IPS-18c (cell line): ENCODE measurements around the gene B3GNT2.

Source experiments
- H3K4me3 ChIP-seq: 2 replicates; pipeline ENCODE4 v1.7.0; 2013; ENCODE audit warnings: low read depth, mild to moderate bottlenecking, low read length, moderate library complexity; ENCODE audit not compliant: insufficient read depth
- H3K9me3 ChIP-seq: one replicate; pipeline ENCODE4 v1.6.1; 2013; ENCODE audit warnings: mild to moderate bottlenecking, low read length, moderate library complexity; ENCODE audit not compliant: control insufficient read depth, insufficient read depth

The B3GNT2 gene

GRCh38 chr2:62216616-62217015, 20.7 kb downstream of the B3GNT2 start:
- H3K4me3 ChIP-seq = no peak overlapping the region

GRCh38 chr2:62217421-62217820, 21.5 kb downstream of the B3GNT2 start:
- Histone ChIP-seq H3K4me3 (no peak overlapping the region), H3K9me3 (no peaks in the 10 kb centered on the region)

More at GRCh38 chr2:62216616-62217015, 20.7 kb downstream of the B3GNT2 start:
- H3K9me3 ChIP-seq = no peaks in the 10 kb centered on the region

GRCh38 chr2:62217970-62218369, 22.1 kb downstream of the B3GNT2 start:
- Histone ChIP-seq H3K4me3 (no peak overlapping the region), H3K9me3 (no peaks in the 10 kb centered on the region)

DNA sequence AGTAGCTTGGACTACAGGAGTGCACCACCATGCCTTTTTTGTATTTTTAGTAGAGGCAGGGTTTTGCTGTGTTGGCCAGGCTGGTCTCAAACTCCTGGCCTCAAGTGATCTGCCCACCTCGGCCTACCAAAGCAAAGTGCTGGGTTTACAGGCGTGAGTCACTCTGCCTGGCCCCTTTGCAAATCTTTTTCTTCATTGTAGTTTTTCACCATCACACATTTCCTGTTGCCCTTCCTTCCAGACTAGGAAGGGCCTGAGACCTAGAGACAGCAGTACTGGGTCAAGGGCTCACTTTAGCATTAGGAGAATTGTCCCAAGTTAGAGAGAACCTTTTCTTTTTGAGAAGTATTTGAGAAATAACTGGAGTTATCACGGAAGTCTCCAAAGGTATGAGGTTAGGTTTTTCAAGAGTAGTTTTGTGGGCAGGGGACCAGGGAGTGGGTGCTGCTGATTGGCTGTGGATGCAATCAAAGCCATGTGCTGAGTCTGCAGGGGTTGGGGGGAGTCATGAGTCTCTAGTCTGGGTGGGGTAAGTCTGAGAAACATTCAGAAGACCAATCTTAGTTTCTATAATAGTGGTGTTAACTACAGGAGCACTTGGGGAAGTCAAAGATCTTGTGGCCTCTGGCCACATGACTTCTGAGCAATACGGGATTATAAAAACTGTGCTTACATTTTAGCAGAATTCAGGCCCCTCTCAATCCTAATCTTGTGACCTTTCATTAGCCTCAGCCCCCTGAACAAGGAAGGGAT, 23.7 kb downstream of the B3GNT2 start:
- Histone ChIP-seq H3K9me3 (no peaks in the 10 kb centered on the region), H3K4me3 (no peak overlapping the region; the same call in 1 of the 2 replicates)

DNA sequence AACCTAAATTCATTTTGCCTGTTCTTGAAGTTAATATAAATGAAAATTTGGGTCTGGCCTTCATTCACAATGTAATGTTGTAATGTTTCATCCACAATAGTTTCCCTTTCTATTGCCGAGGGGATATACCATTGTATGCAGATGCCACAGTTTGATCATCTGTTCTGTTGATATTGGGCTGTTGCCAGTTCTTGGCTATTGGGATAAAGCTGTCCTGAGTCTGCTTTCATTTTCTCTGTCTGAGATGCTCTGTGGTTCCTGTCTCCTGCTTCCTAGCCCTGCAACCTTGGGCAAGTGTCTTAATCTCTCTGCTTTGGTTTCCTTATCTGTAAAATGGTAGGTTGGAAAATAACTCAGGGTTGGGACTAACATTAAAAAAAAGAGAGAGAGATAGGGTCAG, 25.2 kb downstream of the B3GNT2 start:
- no peak overlapping the region for H3K4me3 ChIP-seq
- H3K9me3 ChIP-seq = no peaks in the 10 kb centered on the region

GRCh38 chr2:62222171-62222570, 26.3 kb downstream of the B3GNT2 start:
- H3K9me3 ChIP-seq = no peaks in the 10 kb centered on the region
- no peak overlapping the region for H3K4me3 ChIP-seq

DNA sequence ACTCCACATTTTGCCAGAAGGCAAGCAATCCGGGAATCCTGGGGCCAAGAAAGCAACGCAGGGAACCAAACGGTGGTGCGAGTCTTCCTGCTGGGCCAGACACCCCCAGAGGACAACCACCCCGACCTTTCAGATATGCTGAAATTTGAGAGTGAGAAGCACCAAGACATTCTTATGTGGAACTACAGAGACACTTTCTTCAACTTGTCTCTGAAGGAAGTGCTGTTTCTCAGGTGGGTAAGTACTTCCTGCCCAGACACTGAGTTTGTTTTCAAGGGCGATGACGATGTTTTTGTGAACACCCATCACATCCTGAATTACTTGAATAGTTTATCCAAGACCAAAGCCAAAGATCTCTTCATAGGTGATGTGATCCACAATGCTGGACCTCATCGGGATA, 26.8 kb downstream of the B3GNT2 start:
- H3K9me3 ChIP-seq = no peaks in the 10 kb centered on the region
- no peak overlapping the region for H3K4me3 ChIP-seq

DNA sequence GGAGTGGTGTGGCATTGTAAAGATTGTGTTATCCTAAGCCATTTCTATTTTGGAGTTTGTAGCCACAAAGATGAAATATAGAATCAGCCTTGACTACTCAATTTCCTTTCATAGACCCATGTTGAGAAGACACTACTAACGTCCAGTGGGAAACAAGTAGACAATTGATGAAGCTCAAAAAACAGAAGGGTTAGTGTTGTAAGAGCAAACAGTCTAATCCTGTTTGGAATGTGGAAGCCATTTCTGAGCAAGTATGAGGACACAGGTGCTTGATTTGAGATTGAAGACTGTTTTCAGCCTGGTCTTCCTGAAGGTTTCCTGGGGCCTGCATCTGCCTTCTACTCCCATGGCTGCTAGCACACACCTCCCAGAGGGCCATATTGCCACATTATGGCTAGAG, 29.1 kb downstream of the B3GNT2 start:
- Histone ChIP-seq H3K4me3 (no peak overlapping the region), H3K9me3 (no peaks in the 10 kb centered on the region)

- Histone ChIP-seq H3K4me3 (no peak overlapping the region), H3K9me3 (no peaks in the 10 kb centered on the region)
Observed at GRCh38 chr2:62227386-62228075, 31.6 kb downstream of the B3GNT2 start.

GRCh38 chr2:62229082-62229605, 33.2 kb downstream of the B3GNT2 start:
- H3K9me3 ChIP-seq = no peaks in the 10 kb centered on the region

DNA sequence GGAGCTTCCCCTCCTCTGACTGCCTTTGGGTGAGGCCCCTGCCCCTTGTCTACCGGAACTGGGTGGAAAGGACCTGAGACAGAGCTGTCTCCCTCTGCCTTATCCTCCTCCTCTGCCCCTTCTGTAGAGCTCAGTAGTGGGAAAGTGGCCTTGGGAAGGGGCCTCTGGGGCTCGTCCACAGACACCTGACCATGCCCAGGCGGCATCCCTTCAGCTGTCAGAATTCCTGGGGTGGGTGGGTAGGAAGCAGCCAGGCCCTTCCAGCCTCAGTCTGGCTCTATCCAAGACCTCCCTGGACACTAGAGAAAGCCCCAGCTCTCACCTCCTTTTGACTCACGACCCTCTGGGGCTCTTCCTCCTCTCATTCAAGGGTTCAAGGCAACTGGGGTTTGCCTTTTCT, 35.6 kb downstream of the B3GNT2 start:
- H3K4me3 ChIP-seq = no peak overlapping the region
- H3K9me3 ChIP-seq = no peaks in the 10 kb centered on the region

More at GRCh38 chr2:62229082-62229605, 33.2 kb downstream of the B3GNT2 start:
- no peak overlapping the region for H3K4me3 ChIP-seq

DNA sequence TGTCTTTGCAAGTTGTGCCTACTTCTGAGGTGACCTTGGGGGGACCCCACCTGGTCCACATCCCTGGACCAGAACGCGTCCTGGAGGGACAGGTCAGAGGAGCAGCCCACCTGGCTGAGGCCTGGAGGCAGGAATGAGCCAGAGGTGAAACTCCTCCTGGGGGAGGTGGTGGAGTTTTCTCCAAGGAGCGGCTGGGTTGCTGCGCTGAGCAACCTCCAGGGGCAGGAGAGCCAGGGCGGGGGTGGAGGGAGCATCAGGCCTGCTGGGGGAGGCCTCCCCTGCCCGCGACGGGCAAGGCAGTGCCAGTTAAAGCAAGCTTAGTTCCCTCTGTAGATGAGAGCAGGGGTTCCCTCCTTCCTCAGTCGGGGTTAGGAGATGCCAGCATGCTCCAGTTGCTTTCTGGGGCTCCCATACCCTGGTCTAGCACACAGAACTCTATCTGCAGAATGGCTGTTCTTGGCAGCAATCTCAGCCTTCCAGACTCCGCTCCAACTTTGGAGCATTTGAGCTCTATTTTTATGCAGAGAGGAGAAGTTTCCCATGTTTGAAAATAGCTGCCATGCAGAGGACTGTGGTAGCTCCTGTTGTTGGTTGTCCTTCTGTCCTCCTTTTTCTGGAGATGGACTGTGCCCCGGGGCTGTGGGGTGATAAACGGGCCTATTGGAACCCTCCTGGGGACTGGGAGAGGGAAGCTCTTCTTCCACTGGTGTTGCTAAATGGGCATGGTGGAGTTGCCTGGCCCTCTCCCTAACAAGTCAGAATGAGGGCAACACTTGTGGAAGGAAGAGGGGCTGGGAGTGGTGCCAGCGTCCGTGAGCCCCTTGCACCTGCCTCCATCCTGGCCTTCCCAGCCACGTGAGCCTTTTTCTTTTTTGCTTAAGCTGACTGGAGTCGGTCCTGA, 39.1 kb downstream of the B3GNT2 start:
- no peak overlapping the region for H3K4me3 ChIP-seq
- no peaks in the 10 kb centered on the region for H3K9me3 ChIP-seq

- no peak overlapping the region for H3K4me3 ChIP-seq
Observed at GRCh38 chr2:62236499-62236898, 40.6 kb downstream of the B3GNT2 start.

GRCh38 chr2:62238236-62238635, 42.3 kb downstream of the B3GNT2 start:
- no peaks in the 10 kb centered on the region for H3K9me3 ChIP-seq
- no peak overlapping the region for H3K4me3 ChIP-seq

More at GRCh38 chr2:62236499-62236898, 40.6 kb downstream of the B3GNT2 start:
- no peaks in the 10 kb centered on the region for H3K9me3 ChIP-seq

DNA sequence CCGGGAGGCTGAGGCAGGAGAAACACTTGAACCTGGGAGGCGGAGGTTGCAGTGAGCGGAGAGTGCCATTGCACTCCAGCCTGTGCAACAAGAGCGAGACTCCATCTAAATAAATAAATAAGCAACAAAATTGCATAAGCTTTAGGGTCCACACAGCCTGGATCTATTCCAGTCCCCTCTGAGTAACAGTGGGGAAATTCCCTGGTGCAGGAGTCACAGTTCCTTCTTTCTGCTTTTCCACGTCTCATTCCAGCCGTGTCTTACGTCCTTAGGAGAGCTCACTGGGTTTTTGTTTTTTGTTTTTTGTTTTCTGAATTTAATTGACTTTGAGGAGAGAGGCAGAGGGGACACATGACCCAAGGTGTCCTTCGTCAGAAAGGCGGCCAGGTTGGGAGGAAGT, 44.6 kb downstream of the B3GNT2 start:
- H3K9me3 ChIP-seq = peaks cover 2% of the 10 kb centered on the region
- no peak overlapping the region for H3K4me3 ChIP-seq

- no peak overlapping the region for H3K4me3 ChIP-seq
Observed at GRCh38 chr2:62243983-62244382, 48.1 kb downstream of the B3GNT2 start.

DNA sequence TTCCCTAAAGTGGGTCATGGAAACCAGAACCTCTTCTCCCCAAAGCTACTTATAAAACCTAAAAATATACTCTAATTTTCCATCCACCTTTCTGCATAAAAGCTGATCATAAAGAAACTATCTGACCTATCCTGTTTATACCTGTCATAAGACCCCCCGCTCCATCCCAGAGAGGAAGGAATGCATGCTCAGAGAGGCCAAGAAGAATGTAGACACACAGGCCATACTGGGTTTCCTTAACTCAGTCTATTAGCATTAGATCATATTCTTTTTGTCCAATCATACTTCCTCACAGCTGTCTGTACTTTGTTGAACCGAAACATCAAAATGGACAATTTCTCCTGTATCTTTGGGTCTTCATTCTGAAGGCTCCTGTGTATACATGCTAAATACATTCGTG, 52.3 kb downstream of the B3GNT2 start:
- H3K9me3 ChIP-seq = peaks cover 2% of the 10 kb centered on the region
- H3K4me3 ChIP-seq = no peak overlapping the region

More at GRCh38 chr2:62243983-62244382, 48.1 kb downstream of the B3GNT2 start:
- peaks cover 2% of the 10 kb centered on the region for H3K9me3 ChIP-seq
